Amniotic epithelial cell (primary cell): ENCODE results near the gene VPS13A.
A peak's percentile ranks its signal among the peaks of the same experiment; 100 is the strongest.

Experiments
- DNase-seq: peaks from one replicate; pipeline ENCODE4 v3.0.0-alpha.2; 2010; ENCODE audit warnings: low read depth

VPS13A gene

GRCh38 chr9:77177143-77177893 lies at the start of gene VPS13A:
Gene VPS13A, plus strand, starts transcription at chr9:77177534. Its CDS starts 171 bp downstream, at chr9:77177705.
- peak; percentile 86 for DNase-seq

- no peak for DNase-seq
Observed at GRCh38 chr9:77128125-77128789, 49.1 kb upstream of the VPS13A start.

GRCh38 chr9:77131399-77131798 lies 45.9 kb upstream of the VPS13A start:
- no peak for DNase-seq

- no peak for DNase-seq
Observed at GRCh38 chr9:77133011-77133410, 44.3 kb upstream of the VPS13A start.

GRCh38 chr9:77142366-77142765 lies 35.0 kb upstream of the VPS13A start:
- no peak for DNase-seq

- no peak for DNase-seq
Observed at GRCh38 chr9:77149879-77150278, 27.5 kb upstream of the VPS13A start.

GRCh38 chr9:77152289-77152688 lies 25.0 kb upstream of the VPS13A start:
- no peak for DNase-seq

- DNase-seq, result no peak
Observed at GRCh38 chr9:77156646-77157371, 20.5 kb upstream of the VPS13A start.

GRCh38 chr9:77158772-77159513 lies 18.4 kb upstream of the VPS13A start:
- DNase-seq, result peak; percentile 18

- no peak for DNase-seq
Observed at GRCh38 chr9:77161191-77161590, 16.1 kb upstream of the VPS13A start.

- peak; percentile 41 for DNase-seq
Observed at GRCh38 chr9:77161966-77162365, 15.4 kb upstream of the VPS13A start.

- DNase-seq, result no peak
Observed at GRCh38 chr9:77162366-77162765, 15.0 kb upstream of the VPS13A start.

GRCh38 chr9:77163884-77164283 lies 13.4 kb upstream of the VPS13A start:
- DNase-seq, result peak; percentile 88

- no peak for DNase-seq
Observed at GRCh38 chr9:77166193-77166592, 11.1 kb upstream of the VPS13A start.

- DNase-seq, result no peak
Observed at GRCh38 chr9:77170991-77171699, 6.2 kb upstream of the VPS13A start.

GRCh38 chr9:77175151-77175550 lies 2.2 kb upstream of the VPS13A start:
- no peak for DNase-seq

GRCh38 chr9:77176106-77176505 lies 1.2 kb upstream of the VPS13A start:
- no peak for DNase-seq

GRCh38 chr9:77176686-77177142 lies 620 bp upstream of the VPS13A start:
- peak; percentile 73 for DNase-seq

GRCh38 chr9:77177894-77178794 lies 810 bp downstream of the VPS13A start:
- peak; percentile 20 for DNase-seq

- no peak for DNase-seq
Observed at GRCh38 chr9:77180056-77180455, 2.7 kb downstream of the VPS13A start.
